ACC112 (cell line): ENCODE measurements around the gene TTLL11.

Experiments
- H2AFZ ChIP-seq: fragments of 200-600 bp; sonication (generic); one replicate; pipeline ENCODE4 v1.6.0; 2017; ENCODE audit warnings: antibody characterized with exemption, low read length; ENCODE audit not compliant: unreplicated experiment
- H3K27ac ChIP-seq: fragments of 200-600 bp; sonication (generic); 2 replicates; pipeline ENCODE4 v1.5.1; 2014; ENCODE audit warnings: low read depth, mild to moderate bottlenecking, antibody characterized with exemption, low read length, moderate library complexity
- H3K27me3 ChIP-seq: fragments of 200-600 bp; sonication (generic); 2 replicates; pipeline ENCODE4 v1.6.1; 2014; ENCODE audit warnings: mild to moderate bottlenecking, antibody characterized with exemption, low read length, moderate library complexity, mixed read lengths; ENCODE audit not compliant: insufficient read depth
- H3K36me3 ChIP-seq: fragments of 200-600 bp; sonication (generic); 2 replicates; pipeline ENCODE4 v1.6.1; 2016; ENCODE audit warnings: mild to moderate bottlenecking, antibody characterized with exemption, low read length, moderate library complexity, mixed read lengths; ENCODE audit not compliant: insufficient read depth
- H3K4me1 ChIP-seq: fragments of 200-600 bp; sonication (generic); one replicate; pipeline ENCODE4 v1.6.1; 2016; ENCODE audit warnings: low read length, mixed read lengths; ENCODE audit not compliant: insufficient read depth, unreplicated experiment, control insufficient read depth
- H3K4me3 ChIP-seq: fragments of 200-600 bp; sonication (generic); 2 replicates; pipeline ENCODE4 v1.5.1; 2014; ENCODE audit warnings: mild to moderate bottlenecking, low read depth, low read length
- H3K79me2 ChIP-seq: fragments of 200-600 bp; sonication (generic); one replicate; pipeline ENCODE4 v1.6.0; 2016; ENCODE audit warnings: low read length; ENCODE audit not compliant: control insufficient read depth, unreplicated experiment, insufficient read depth

The TTLL11 gene

GRCh38 chr9:121966706-121967105, 126.4 kb downstream of the TTLL11 start:
- Histone ChIP-seq H3K27me3 (no peaks in the 10 kb centered on the region), H3K79me2 (no peaks in the 10 kb centered on the region), H3K36me3 (no peaks in the 10 kb centered on the region), H3K4me3 (no peak overlapping the region), H3K4me1 (peaks cover 24% of the 10 kb centered on the region), H3K27ac (no peak overlapping the region), H2AFZ (no peak overlapping the region)

DNA sequence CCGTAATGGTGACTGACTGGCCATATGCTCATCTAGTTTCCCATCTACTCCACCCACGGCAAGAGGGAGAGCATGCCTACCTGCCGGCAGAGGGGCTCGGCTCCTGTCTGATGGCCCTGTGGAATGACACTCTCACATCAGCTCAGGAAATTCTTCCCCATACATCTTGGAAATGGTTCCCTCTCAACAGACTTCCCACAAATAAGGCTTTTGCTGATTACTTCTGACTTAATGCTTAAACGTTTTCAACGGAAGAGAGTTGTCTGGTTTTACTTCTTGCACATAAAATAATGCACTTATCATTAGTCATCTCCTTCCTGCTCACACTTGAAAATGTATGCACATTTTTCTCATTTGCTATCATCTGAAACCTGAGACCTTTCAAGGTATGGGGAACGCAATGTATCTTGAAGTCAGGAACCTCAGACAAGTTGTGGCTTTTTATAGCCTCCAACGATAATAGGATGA, 129.5 kb downstream of the TTLL11 start:
- H3K79me2 ChIP-seq, result no peaks in the 10 kb centered on the region

GRCh38 chr9:121962421-121962820, 130.7 kb downstream of the TTLL11 start:
- H3K27ac ChIP-seq, result no peak overlapping the region
- H3K4me3 ChIP-seq, result peak overlapping the region; percentile 71; the same call in 1 of the 2 replicates
- no peaks in the 10 kb centered on the region for H3K36me3 ChIP-seq
- no peaks in the 10 kb centered on the region for H3K79me2 ChIP-seq
- no peak overlapping the region for H2AFZ ChIP-seq
- H3K4me1 ChIP-seq, result peaks cover 35% of the 10 kb centered on the region
- no peaks in the 10 kb centered on the region for H3K27me3 ChIP-seq

More for the DNA sequence above, 129.5 kb downstream of the TTLL11 start:
- peak overlapping the region; percentile 78 for H3K27ac ChIP-seq
- peaks cover 32% of the 10 kb centered on the region for H3K4me1 ChIP-seq
- H2AFZ ChIP-seq, result peak overlapping the region; percentile 71
- H3K36me3 ChIP-seq, result no peaks in the 10 kb centered on the region
- H3K4me3 ChIP-seq, result peak overlapping the region; percentile 71
- no peaks in the 10 kb centered on the region for H3K27me3 ChIP-seq

DNA sequence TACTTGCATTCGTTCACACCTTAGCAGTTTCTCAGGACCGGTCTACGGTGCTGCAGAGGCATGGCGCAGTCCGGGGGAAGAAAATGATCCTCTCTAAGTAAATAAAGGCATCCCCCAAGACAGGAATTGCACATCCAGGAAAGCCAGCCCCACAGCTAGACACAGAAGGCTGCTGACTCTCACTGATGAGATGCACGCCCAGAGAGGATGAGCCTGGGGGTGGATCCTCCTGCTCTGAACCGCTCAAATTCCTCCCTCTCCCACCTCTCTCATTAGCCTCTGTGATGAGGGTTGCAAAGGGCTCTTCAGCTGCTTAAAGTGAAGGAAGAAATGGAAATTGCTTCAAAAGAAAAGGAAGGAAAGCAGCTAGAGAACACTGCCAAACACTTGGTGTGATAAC, 132.4 kb downstream of the TTLL11 start:
- no peak overlapping the region for H3K4me3 ChIP-seq
- no peaks in the 10 kb centered on the region for H3K27me3 ChIP-seq
- no peaks in the 10 kb centered on the region for H3K79me2 ChIP-seq
- H3K4me1 ChIP-seq, result peaks cover 35% of the 10 kb centered on the region
- H3K27ac ChIP-seq, result no peak overlapping the region
- H2AFZ ChIP-seq, result no peak overlapping the region
- H3K36me3 ChIP-seq, result no peaks in the 10 kb centered on the region

DNA sequence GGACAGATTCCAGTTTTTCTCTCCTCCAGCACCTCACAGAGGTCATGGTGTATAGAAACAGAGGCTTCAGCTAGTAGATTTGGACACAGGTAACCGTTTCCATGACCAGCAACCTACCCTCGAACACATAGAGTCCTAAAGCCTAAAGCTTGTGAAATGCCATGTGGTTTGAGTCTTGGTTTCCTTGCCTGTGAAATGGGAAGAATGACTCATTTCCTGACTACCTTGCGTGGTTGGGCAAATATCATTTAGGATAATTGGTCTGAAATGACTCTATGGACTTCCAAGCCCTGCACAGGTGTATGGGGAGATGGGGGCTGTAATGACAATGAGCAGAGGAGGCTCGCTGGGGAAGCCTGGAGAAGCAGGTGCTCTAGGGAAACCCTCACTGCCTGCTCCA, 134.6 kb downstream of the TTLL11 start:
- H3K36me3 ChIP-seq, result no peaks in the 10 kb centered on the region
- H3K4me1 ChIP-seq, result peaks cover 23% of the 10 kb centered on the region
- H3K79me2 ChIP-seq, result no peaks in the 10 kb centered on the region
- H2AFZ ChIP-seq, result no peak overlapping the region
- H3K4me3 ChIP-seq, result no peak overlapping the region
- no peak overlapping the region for H3K27ac ChIP-seq
- H3K27me3 ChIP-seq, result no peaks in the 10 kb centered on the region

GRCh38 chr9:121956808-121957207, 136.3 kb downstream of the TTLL11 start:
- H3K4me3 ChIP-seq, result no peak overlapping the region
- H3K27ac ChIP-seq, result no peak overlapping the region
- no peaks in the 10 kb centered on the region for H3K27me3 ChIP-seq
- no peak overlapping the region for H2AFZ ChIP-seq
- H3K79me2 ChIP-seq, result no peaks in the 10 kb centered on the region
- H3K4me1 ChIP-seq, result peaks cover 12% of the 10 kb centered on the region
- no peaks in the 10 kb centered on the region for H3K36me3 ChIP-seq

- Histone ChIP-seq H3K27me3 (no peaks in the 10 kb centered on the region), H3K36me3 (no peaks in the 10 kb centered on the region), H3K27ac (no peak overlapping the region), H3K4me3 (no peak overlapping the region), H3K4me1 (peaks cover 8% of the 10 kb centered on the region), H2AFZ (no peak overlapping the region), H3K79me2 (no peaks in the 10 kb centered on the region)
Observed at GRCh38 chr9:121955649-121956048, 137.5 kb downstream of the TTLL11 start.

- H3K36me3 ChIP-seq, result no peaks in the 10 kb centered on the region
- peaks cover 8% of the 10 kb centered on the region for H3K4me1 ChIP-seq
- H3K27ac ChIP-seq, result no peak overlapping the region
- H2AFZ ChIP-seq, result no peak overlapping the region
- no peaks in the 10 kb centered on the region for H3K79me2 ChIP-seq
- H3K4me3 ChIP-seq, result no peak overlapping the region
- no peaks in the 10 kb centered on the region for H3K27me3 ChIP-seq
Observed at GRCh38 chr9:121954477-121955140, 138.5 kb downstream of the TTLL11 start.

DNA sequence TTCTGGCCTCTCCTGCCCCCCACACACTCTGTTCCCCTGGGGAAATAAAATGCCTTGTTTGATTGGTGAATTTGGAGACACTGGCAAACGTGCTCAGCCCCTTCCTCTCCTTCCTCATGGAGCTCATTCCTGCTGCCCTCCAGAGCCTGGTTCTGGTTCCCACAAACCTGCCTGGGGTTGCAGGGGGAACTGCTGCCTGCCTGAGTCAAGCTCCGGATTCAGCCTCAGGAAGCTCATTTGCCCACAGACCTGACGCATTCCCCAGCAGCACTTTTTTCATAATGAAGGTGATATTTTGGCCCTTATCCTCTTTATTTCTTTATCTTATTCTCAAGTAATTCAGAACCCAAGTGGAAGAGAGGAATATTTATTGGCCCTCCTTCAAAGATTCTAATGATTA, 140.5 kb downstream of the TTLL11 start:
- Histone ChIP-seq H2AFZ (no peak overlapping the region), H3K79me2 (no peaks in the 10 kb centered on the region), H3K27me3 (no peaks in the 10 kb centered on the region), H3K4me1 (no peaks in the 10 kb centered on the region), H3K4me3 (no peak overlapping the region), H3K27ac (no peak overlapping the region), H3K36me3 (no peaks in the 10 kb centered on the region)

- Histone ChIP-seq H3K27me3 (no peaks in the 10 kb centered on the region), H3K27ac (no peak overlapping the region), H3K36me3 (no peaks in the 10 kb centered on the region), H3K79me2 (no peaks in the 10 kb centered on the region), H3K4me3 (no peak overlapping the region), H3K4me1 (peaks cover 8% of the 10 kb centered on the region), H2AFZ (no peak overlapping the region)
Observed at GRCh38 chr9:121950866-121951265, 142.2 kb downstream of the TTLL11 start.

DNA sequence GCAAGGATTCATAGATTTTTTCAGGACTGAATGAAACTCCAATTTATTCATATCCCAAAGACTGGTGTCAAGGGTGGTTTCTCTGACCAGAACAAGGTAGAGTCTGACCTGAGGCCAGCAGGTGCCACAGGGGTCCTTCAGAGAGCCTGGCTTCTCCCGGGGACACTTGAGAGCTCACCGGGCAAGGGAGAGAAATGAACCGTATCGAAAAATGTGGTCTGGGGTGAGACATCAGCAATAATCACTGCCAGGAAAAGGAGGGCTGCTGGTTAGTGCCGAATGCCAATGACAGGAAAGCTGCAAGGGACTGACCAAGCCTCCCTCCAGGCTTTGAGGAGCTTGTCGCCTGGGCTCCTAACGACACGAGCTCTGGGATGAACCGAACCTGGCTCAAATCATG, 142.7 kb downstream of the TTLL11 start:
- H3K27me3 ChIP-seq, result no peaks in the 10 kb centered on the region
- H3K79me2 ChIP-seq, result no peaks in the 10 kb centered on the region
- H3K4me3 ChIP-seq, result no peak overlapping the region
- peaks cover 12% of the 10 kb centered on the region for H3K4me1 ChIP-seq
- H3K36me3 ChIP-seq, result no peaks in the 10 kb centered on the region
- H2AFZ ChIP-seq, result no peak overlapping the region
- H3K27ac ChIP-seq, result no peak overlapping the region
